Liver (tissue), 9 donors: ENCODE measurements around the gene SLC66A2. TPM values are rescaled to one million over a fixed set of nuclear protein-coding genes. Genes with fewer than 3 reads are reported as not detected.

ENCODE experiments used
- DNase-seq: peaks from one replicate; pipeline ENCODE4 v3.0.0-alpha.2; 2017; ENCODE audit warnings: low spot score
- H3K27ac ChIP-seq, 2 donors: one replicate each; pipeline ENCODE4 v1.7.0; 2013; ENCODE audit warnings: inconsistent platforms in 2 of 2, low read length in 2 of 2, control low read depth in 1 of 2, low read depth in 1 of 2, mild to moderate bottlenecking in 1 of 2
- H3K27me3 ChIP-seq, 4 donors: one replicate each; pipeline versions ENCODE4 v1.6.1 to v1.7.0; 2013; ENCODE audit warnings: low read length in 3 of 4, inconsistent platforms in 1 of 4, mild to moderate bottlenecking in 1 of 4, moderate library complexity in 1 of 4; ENCODE audit not compliant: control insufficient read depth in 4 of 4, insufficient read depth in 4 of 4
- H3K36me3 ChIP-seq, 4 donors: one replicate each; pipeline versions ENCODE4 v1.6.1 to v1.7.0; 2013; ENCODE audit warnings: low read length in 3 of 4, mild to moderate bottlenecking in 3 of 4, low read depth in 1 of 4, moderate library complexity in 1 of 4; ENCODE audit not compliant: control insufficient read depth in 4 of 4, insufficient read depth in 3 of 4
- H3K4me1 ChIP-seq, 4 donors: one replicate each; pipeline versions ENCODE4 v1.6.1 to v1.7.0; 2013; ENCODE audit warnings: low read length in 3 of 4, mild to moderate bottlenecking in 3 of 4, moderate library complexity in 1 of 4; ENCODE audit not compliant: control insufficient read depth in 4 of 4, insufficient read depth in 4 of 4
- H3K4me3 ChIP-seq, 3 donors: one replicate each; pipeline versions ENCODE4 v1.6.1 to v1.7.0; 2013; ENCODE audit warnings: low read length in 3 of 3, control low read depth in 1 of 3, low read depth in 1 of 3, mild to moderate bottlenecking in 1 of 3
- H3K9ac ChIP-seq, 2 donors: one replicate each; pipeline ENCODE4 v1.7.0; 2013; ENCODE audit warnings: low read length in 2 of 2, mild to moderate bottlenecking in 2 of 2, moderate library complexity in 2 of 2, control low read depth in 1 of 2, low read depth in 1 of 2
- H3K9me3 ChIP-seq, 4 donors: one replicate each; pipeline versions ENCODE4 v1.6.1 to v1.7.0; 2013; ENCODE audit warnings: low read length in 3 of 4; ENCODE audit not compliant: control insufficient read depth in 4 of 4
- EGR1 ChIP-seq, 2 donors: IDR thresholded peaks; 2 replicates each; pipeline ENCODE4 v1.6.1; 2016 to 2018; ENCODE audit warnings: antibody characterized with exemption in 2 of 2, low read depth in 2 of 2
- GABPA ChIP-seq, 2 donors: IDR thresholded peaks in 1 of 2; conservative IDR thresholded peaks in 1 of 2; 2 replicates each; pipeline ENCODE4 v1.6.1; 2016; ENCODE audit warnings: antibody characterized with exemption in 2 of 2, mild to moderate bottlenecking in 1 of 2, moderate library complexity in 1 of 2
- HNF4A ChIP-seq, 2 donors: conservative IDR thresholded peaks; 2 replicates each; pipeline ENCODE4 v1.6.1; 2016; ENCODE audit warnings: antibody characterized with exemption in 2 of 2, mild to moderate bottlenecking in 2 of 2
- HNF4G ChIP-seq: IDR thresholded peaks from 2 replicates; pipeline ENCODE4 v1.6.1; 2016; ENCODE audit warnings: antibody characterized with exemption
- JUND ChIP-seq, 2 donors: IDR thresholded peaks; 2 replicates each; pipeline ENCODE4 v1.6.1; 2016; ENCODE audit warnings: antibody characterized with exemption in 2 of 2
- NR2F2 ChIP-seq: IDR thresholded peaks from 2 replicates; pipeline ENCODE4 v1.6.1; 2016; ENCODE audit warnings: antibody characterized with exemption
- RAD21 ChIP-seq, 2 donors: IDR thresholded peaks; 2 replicates each; pipeline ENCODE4 v1.6.1; 2016; ENCODE audit warnings: antibody characterized with exemption in 2 of 2, mild to moderate bottlenecking in 2 of 2
- SP1 ChIP-seq: IDR thresholded peaks from 2 replicates; pipeline ENCODE4 v1.6.1; 2018; ENCODE audit warnings: antibody characterized with exemption, mild to moderate bottlenecking
- TAF1 ChIP-seq: conservative IDR thresholded peaks from 2 replicates; pipeline ENCODE4 v1.6.1; 2016; ENCODE audit warnings: antibody characterized with exemption, mild to moderate bottlenecking
- WGBS: extraction: QIAGEN DNeasy Blood & Tissue Kit; methylation state at CpG from one replicate; pipeline ENCODE4 v1.1.7; 2013; 5-methylcytosine and 5-hydroxymethylcytosine counted together
- polyA plus RNA-seq, 2 donors: library from polyadenylated mRNA; stranded (reverse) in 1 of 2; unstranded in 1 of 2; fragments of 200-250 nt in 1 of 2; fragments of >200 nt in 1 of 2; fragmentation: Nextera tagmentation in 1 of 2; extraction: Ambion mirVana in 1 of 2; gene quantifications; one replicate each; pipeline versions ENCODE4 v1.2.1 to v1.2.3, GENCODE V29; 2013 to 2015
- total RNA-seq, 2 donors: library from RNA; depleted of rRNA; stranded (reverse); fragments of >200 nt; gene quantifications; one replicate each; pipeline ENCODE4 v1.2.3, GENCODE V29; 2014
- TF ChIP-seq, protein P1 (sequence below): IDR thresholded peaks from 2 replicates; pipeline ENCODE4 v1.6.1; 2016; ENCODE audit warnings: antibody characterized with exemption
- TF ChIP-seq, protein P2 (sequence below): IDR thresholded peaks from 2 replicates; pipeline ENCODE4 v1.6.1; 2016; ENCODE audit warnings: antibody characterized with exemption
- TF ChIP-seq, protein P3 (sequence below): IDR thresholded peaks from 2 replicates; pipeline ENCODE4 v1.6.1; 2016; ENCODE audit warnings: antibody characterized with exemption
- TF ChIP-seq, protein P4 (sequence below): IDR thresholded peaks from 2 replicates; pipeline ENCODE4 v1.6.1; 2016; ENCODE audit warnings: antibody characterized with exemption, mild to moderate bottlenecking
- donor health status: healthy.
- donor health status: healthy.
- donor health status: healthy.
- donor health status: healthy.
- donor health status: healthy.

The SLC66A2 gene
- total and polyA plus RNA-seq, 4 donors, result 47.8 to 107 (median 67.9) TPM

DNA sequence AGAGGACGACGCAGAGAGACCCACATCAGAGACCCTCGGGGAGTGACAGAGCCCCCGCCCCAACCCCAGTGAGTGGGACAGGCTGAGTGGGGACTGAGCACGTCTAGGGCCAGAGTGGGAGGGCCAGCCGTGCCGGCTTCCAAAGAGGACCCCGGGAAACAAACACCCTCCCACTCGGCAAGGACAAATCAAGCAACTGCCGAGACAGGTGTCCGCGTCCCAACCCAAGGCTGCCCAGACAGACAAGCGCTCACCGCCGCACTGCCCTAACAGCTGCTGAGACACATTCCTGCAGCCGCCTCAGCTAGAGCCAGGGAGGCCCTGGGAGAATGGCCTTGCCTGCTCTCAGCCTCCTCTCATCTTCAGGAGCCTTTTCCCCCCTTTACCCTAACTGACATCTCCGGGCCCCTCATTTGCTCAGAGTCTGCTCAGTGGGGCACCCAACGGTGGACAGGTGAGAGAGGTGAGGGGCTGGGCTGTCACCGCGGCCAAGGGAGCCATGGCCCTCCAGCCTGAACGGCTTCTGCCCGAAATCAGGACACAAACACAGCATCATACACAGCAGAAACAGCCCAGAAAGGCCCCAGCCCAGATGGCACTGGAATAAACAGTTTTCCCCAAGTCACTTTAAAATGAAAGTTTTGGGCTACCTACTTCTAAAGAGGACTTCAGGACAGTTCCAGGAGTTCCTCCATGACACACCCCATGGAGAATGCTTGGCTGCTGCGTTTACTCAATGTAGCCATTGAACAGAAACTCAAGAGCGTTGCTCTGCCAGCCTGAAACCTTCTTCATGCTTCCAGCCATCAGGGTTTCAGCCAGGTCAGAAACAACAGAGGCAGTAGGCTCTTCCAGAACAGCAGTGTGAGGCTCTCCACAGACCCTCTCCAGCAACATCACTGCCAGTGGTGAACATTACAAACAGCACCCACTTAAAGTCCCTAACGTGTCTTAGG lies 23.6 kb downstream of the SLC66A2 start:
- H3K9ac ChIP-seq, result no peak overlapping the region
- no peak overlapping the region for H3K4me3 ChIP-seq
- peaks cover 0 to 8% (median 2%) of the 10 kb centered on the region in 4 donors for H3K4me1 ChIP-seq
- DNase-seq, result peak; percentile 28
- peaks cover 3 to 43% (median 33%) of the 10 kb centered on the region in 4 donors for H3K36me3 ChIP-seq
- 93% methylated on average over 25 of the region's 25 CpGs for WGBS
- TF ChIP-seq HNF4A (conservative IDR thresholded peaks at IDR 0.05) (no peak), NR2F2 (no peak), SP1 (no peak), EGR1 (IDR thresholded peaks at IDR 0.05; ENCODE audit: low read depth in 2 of 2) (no peak), TAF1 (no peak), GABPA (IDR thresholded peaks at IDR 0.05 in 1 of 2, conservative IDR thresholded peaks at IDR 0.05 in 1 of 2) (no peak), HNF4G (no peak)
- TF ChIP-seq, protein P1, sequence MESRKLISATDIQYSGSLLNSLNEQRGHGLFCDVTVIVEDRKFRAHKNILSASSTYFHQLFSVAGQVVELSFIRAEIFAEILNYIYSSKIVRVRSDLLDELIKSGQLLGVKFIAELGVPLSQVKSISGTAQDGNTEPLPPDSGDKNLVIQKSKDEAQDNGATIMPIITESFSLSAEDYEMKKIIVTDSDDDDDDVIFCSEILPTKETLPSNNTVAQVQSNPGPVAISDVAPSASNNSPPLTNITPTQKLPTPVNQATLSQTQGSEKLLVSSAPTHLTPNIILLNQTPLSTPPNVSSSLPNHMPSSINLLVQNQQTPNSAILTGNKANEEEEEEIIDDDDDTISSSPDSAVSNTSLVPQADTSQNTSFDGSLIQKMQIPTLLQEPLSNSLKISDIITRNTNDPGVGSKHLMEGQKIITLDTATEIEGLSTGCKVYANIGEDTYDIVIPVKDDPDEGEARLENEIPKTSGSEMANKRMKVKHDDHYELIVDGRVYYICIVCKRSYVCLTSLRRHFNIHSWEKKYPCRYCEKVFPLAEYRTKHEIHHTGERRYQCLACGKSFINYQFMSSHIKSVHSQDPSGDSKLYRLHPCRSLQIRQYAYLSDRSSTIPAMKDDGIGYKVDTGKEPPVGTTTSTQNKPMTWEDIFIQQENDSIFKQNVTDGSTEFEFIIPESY, result no peak
- TF ChIP-seq, protein P2, sequence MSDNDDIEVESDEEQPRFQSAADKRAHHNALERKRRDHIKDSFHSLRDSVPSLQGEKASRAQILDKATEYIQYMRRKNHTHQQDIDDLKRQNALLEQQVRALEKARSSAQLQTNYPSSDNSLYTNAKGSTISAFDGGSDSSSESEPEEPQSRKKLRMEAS, result no peak
- H3K27me3 ChIP-seq, result no peaks in the 10 kb centered on the region
- peaks cover 0 to 3% (median 2%) of the 10 kb centered on the region in 4 donors for H3K9me3 ChIP-seq
- H3K27ac ChIP-seq, result no peak overlapping the region

DNA sequence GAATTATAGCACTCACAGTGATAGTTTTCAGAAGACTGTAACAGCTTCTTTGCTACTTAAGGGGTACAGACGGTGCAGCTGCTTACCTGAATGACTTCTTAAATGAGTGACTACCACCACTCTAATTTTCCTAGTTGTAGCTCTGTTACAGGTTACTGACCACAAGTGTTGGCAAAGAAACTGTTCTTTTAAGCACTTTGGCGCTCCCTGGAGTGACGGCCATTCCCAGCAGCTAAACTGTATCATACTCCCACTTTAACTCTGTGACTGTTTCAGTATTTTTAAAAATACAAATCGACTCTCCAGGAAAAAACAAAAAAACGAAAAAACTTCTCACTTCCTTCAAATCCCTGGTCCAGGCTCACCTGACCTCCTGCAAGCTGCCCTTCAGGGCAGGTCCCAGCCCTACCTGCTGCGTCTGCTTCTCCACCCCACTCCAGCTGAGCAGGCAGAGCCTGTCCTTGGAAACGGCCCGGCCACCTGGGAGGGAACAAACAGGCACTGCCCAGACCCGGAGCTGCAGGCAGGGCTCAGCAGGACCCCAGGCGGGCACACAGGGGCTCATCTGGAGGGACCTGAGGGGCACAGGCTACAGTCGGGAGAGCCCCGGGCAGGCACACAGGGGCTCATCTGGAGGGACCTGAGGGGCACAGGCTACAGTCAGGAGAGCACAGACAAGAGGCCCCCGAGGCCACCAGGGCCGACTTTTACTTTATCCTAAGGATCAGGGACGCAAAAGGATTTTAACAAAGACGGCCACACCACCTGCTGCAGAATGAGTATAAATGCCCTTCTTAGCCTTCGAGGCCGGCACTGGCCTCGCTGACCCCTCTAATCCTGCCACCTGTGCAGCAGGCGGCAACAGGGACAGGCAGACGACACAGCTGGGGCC lies 24.5 kb downstream of the SLC66A2 start:
- Histone ChIP-seq H3K36me3 (peaks cover 3 to 48% (median 38%) of the 10 kb centered on the region in 4 donors), H3K9me3 (peaks cover 0 to 3% (median 2%) of the 10 kb centered on the region in 4 donors)
- TF ChIP-seq, protein P3, sequence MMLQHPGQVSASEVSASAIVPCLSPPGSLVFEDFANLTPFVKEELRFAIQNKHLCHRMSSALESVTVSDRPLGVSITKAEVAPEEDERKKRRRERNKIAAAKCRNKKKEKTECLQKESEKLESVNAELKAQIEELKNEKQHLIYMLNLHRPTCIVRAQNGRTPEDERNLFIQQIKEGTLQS, result no peak
- no peak for TF ChIP-seq RAD21 (IDR thresholded peaks at IDR 0.05)
- no peak for TF ChIP-seq TAF1
- no peak for TF ChIP-seq HNF4A (conservative IDR thresholded peaks at IDR 0.05)
- TF ChIP-seq EGR1 (IDR thresholded peaks at IDR 0.05; ENCODE audit: low read depth in 2 of 2), result no peak
- TF ChIP-seq, protein P4, sequence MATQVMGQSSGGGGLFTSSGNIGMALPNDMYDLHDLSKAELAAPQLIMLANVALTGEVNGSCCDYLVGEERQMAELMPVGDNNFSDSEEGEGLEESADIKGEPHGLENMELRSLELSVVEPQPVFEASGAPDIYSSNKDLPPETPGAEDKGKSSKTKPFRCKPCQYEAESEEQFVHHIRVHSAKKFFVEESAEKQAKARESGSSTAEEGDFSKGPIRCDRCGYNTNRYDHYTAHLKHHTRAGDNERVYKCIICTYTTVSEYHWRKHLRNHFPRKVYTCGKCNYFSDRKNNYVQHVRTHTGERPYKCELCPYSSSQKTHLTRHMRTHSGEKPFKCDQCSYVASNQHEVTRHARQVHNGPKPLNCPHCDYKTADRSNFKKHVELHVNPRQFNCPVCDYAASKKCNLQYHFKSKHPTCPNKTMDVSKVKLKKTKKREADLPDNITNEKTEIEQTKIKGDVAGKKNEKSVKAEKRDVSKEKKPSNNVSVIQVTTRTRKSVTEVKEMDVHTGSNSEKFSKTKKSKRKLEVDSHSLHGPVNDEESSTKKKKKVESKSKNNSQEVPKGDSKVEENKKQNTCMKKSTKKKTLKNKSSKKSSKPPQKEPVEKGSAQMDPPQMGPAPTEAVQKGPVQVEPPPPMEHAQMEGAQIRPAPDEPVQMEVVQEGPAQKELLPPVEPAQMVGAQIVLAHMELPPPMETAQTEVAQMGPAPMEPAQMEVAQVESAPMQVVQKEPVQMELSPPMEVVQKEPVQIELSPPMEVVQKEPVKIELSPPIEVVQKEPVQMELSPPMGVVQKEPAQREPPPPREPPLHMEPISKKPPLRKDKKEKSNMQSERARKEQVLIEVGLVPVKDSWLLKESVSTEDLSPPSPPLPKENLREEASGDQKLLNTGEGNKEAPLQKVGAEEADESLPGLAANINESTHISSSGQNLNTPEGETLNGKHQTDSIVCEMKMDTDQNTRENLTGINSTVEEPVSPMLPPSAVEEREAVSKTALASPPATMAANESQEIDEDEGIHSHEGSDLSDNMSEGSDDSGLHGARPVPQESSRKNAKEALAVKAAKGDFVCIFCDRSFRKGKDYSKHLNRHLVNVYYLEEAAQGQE, result no peak
- no peak for TF ChIP-seq JUND (IDR thresholded peaks at IDR 0.05)
- TF ChIP-seq HNF4G, result no peak

More for the DNA sequence above, 24.5 kb downstream of the SLC66A2 start:
- Histone ChIP-seq H3K4me3 (no peak overlapping the region), H3K9ac (no peak overlapping the region), H3K4me1 (peaks cover 0 to 8% (median 2%) of the 10 kb centered on the region in 4 donors), H3K27me3 (no peaks in the 10 kb centered on the region), H3K27ac (no peak overlapping the region)
- 86% methylated on average over 21 of the region's 21 CpGs for WGBS
- peak; percentile 22 for DNase-seq
